Mucosa of gallbladder (tissue), 1 donor: ENCODE measurements around the gene CFAP97D1. TPM values are rescaled to one million over a fixed set of nuclear protein-coding genes. Genes with fewer than 3 reads are reported as not detected.
"Not testable (repeated sequence)": the region's sequence is repeated elsewhere in the genome, so short reads cannot be mapped to it uniquely, and the experiment has no call there.

Source experiments
- DNase-seq: peaks from one replicate; pipeline ENCODE4 v3.0.0-alpha.2; 2020; ENCODE audit warnings: low spot score
- total RNA-seq: library from RNA; stranded (reverse); gene quantifications from one replicate; pipeline ENCODE4 v1.2.1, GENCODE V29; 2021
- donor health status: DM: no; HTN: no; CAD: no.

The CFAP97D1 gene
- total RNA-seq, 1 donor from 2014 or later: not detected

GRCh38 chr17:43768382-43768781 is 11.9 kb upstream of the CFAP97D1 start:
- peak; percentile 71 for DNase-seq

DNA sequence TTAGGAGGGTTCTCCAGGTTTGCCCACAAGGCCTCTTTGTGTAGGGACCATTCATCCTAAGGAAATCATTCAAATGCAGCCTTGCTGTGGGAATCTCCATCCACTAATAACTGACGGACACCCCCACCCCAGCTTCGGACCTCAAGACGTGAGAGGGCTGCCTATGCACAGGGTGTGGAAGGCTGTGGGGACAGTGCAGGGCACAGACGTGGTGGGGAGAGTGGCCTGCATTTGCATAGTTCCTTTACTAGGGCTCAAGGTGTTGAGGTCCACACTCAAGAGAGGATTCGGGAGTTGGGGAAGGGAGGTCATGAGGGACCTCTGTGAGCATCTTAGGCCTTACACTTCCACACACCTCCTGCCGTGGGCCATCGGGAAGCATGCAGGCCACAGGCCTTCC is 11.3 kb upstream of the CFAP97D1 start:
- DNase-seq: no peak

GRCh38 chr17:43769426-43769825 is 10.8 kb upstream of the CFAP97D1 start:
- no peak for DNase-seq

- no peak for DNase-seq
These were observed 10.4 kb upstream of the CFAP97D1 start for GRCh38 chr17:43769859-43770258.

- no peak for DNase-seq
These were observed 9.3 kb upstream of the CFAP97D1 start for GRCh38 chr17:43770957-43771356.

DNA sequence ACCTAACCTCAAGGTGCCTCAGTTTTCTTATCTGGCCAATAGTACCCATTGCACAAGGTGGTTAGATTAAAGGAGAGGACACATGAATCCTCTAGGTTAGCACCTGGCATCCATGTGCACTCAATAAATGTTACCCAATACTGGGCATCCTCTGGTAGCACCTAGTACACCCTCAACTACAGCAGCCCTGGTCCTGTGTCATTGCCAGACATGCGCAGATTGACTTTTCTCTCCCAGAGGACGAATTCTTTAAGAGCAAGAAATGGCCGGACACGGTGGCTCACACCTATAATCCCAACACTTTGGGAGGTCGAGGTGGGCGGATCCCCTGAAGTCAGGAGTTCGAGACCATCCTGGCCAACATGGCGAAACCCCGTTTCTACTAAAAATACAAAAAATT is 8.8 kb upstream of the CFAP97D1 start:
- DNase-seq: peak; percentile 9

GRCh38 chr17:43772877-43773648 is 7.2 kb upstream of the CFAP97D1 start:
- peak; percentile 45 for DNase-seq

- DNase-seq: peak; percentile 9
These were observed 5.7 kb upstream of the CFAP97D1 start for GRCh38 chr17:43774304-43775250.

DNA sequence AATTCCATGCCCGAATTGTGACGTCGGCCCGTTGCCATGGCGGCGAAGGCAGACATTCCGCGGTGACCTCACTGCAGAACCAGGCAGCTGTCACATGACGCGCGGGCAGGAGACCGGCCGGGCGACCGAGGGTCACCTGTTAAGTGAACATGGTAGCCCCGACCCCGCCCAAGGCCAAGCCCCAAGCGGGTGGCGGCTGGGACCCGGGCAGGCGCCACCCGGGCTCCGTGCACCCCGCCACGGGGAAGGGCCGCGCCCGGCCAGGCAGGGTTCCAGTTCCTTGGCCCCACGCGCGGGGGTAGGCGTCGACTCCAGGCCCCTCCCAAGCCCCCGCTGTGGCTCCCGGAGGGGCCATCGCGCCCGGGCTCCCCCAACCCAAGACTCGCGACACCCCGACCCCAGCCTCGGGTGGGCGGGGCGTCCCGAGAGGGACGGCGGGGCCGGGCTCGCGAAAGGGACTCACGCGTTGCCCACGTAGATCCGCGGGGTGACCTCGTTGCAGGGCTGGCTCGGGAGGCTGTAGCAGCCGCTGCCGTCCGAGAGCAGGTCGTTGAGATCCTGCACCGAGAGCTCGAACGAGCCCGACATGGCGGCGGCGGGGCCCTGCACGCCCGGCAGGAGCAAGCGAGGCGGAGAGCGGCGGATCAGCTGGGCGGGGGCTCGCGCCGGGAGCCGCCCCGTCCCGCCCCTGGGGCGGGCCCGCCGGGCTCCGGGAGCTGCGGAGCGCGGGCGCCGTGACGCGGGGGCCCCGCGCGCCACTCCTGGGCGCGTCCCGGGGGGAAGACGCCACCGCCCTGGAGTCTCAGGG is 1.7 kb upstream of the CFAP97D1 start, which contains the start of gene DUSP3:
Gene DUSP3 (minus strand): TSS at position 641 of the 808 bp plus-strand sequence. CDS start 53 bp downstream, at position 588.
- DNase-seq: peak; percentile 97

- no peak for DNase-seq
These were observed 800 bp upstream of the CFAP97D1 start for GRCh38 chr17:43779145-43780125.

DNA sequence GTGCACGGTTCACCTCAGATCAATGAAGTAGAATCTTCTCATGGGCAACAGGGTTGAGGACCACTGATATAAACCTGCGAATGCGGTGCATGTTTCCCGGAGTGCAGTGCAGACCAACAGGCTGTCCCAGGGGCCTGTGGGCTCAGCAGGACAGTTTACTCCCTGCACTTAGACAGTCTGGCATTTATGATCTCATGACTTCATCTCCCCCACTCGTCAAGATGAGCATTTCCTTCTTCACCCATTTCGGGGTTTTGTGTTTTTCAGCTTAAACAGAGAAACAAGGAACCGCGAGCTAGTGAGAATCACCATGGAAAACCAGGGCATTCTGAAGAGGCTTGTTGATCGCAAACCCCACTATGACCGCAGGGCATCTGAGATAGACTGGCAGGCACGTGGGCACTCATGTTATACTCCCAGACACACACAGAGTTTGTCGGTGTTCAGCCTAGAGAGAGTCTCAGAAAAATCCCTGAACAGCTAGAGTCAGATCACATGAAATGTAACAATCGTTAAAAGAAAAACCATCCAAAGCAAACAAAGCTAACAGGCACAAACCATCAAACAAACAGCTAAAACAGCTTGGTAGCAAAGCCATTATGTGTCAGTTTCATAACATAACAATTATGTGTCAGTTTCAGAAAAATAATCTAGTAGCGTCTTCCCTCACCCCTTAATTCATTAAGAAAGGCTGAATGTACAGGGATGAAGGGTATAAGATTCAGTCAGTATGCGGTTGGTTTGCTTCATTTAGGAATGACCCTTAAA is 2.9 kb downstream of the CFAP97D1 start:
- DNase-seq: no peak

DNA sequence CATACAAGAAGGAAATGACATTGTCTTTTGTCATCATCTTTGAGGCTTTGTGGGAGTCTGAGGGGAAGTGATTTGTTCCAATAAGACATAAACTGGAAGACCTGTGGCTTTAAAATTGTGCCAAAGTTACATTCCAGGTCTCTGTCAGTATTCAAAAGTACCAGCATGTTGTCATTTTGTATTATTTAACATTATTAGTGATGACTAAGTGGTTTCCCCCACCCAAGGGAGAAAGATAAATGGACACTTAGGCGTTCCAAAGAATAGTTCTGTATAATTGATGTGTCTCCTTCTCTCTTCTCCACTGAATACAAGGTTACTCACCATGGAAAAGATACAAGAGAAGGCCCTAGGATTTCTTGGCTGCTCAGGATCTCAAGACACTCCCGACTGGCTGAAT is 3.8 kb downstream of the CFAP97D1 start:
- DNase-seq: no peak

DNA sequence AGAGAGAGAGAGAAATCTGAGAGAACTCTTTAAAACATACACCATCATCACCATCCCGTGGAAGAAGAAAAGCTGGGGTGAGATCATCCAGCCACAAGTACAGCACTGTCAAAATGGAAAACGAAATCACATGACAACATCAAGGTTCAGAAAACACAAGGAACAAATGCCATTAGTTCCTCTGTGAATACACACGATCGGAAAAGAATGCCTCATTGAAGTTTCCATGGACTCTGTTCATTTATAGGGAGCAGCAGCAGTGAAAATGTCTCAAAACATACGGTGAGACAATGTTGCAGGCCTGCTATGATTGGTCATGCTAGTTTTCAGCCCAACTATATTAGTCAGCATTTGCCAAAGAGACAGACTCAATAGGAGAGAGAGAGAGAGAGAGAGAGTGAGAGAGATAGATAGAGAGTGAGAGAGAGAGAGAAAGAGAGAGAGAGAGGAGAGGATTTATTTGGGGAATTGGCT is 4.4 kb downstream of the CFAP97D1 start:
- no peak for DNase-seq

DNA sequence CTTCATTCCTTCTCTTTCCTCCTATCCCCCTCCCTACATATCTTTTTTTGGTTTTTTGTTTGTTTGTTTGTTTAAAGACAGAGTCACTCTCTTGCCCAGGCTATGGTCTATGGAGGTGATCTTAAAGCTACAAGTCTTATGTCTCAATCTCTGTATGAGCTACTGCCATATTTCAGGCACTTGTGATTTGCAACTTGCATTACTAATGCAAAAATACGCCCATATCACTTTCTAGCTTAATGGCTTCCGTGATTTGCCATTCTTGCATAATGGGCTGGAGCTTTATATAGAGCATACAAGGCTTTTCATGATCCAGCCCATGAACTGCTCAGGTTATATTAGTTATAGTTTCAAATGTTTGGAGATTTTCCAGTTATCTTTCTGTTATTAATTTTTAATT is 7.5 kb downstream of the CFAP97D1 start:
- no peak for DNase-seq

- no peak for DNase-seq
These were observed 8.3 kb downstream of the CFAP97D1 start for GRCh38 chr17:43788540-43788939.

GRCh38 chr17:43789482-43789881 is 9.2 kb downstream of the CFAP97D1 start:
- DNase-seq: no peak

DNA sequence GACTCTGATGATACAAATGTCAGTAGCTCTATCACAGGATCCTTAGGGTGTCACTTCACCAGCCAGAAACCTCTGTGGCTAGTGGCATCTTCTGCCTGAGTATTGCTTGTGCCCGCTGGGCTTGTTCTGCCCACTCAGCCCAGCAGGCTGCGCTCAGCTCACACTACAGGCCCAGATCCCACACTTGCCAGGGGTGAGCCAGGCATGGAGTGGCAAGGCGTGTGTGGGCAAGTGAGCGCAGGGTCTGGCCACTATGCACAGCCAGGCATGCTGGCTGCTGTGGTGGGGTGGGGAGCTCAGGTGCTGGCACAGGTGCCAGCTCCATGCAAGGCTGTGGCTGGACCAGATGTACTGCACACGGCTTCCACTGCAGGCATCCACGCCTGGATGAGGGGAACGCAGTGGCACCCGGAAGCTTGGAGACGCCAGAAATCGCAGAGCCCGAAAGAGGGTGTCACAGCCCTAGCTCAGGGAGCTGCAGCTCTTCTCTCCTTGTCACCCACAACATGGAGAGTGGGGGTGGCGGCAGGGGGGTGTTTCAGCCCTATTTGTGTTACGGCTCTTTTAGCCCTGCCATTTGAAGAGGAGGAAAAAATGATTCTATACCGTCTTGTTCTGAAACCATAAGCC is 10.2 kb downstream of the CFAP97D1 start:
- no peak for DNase-seq

DNA sequence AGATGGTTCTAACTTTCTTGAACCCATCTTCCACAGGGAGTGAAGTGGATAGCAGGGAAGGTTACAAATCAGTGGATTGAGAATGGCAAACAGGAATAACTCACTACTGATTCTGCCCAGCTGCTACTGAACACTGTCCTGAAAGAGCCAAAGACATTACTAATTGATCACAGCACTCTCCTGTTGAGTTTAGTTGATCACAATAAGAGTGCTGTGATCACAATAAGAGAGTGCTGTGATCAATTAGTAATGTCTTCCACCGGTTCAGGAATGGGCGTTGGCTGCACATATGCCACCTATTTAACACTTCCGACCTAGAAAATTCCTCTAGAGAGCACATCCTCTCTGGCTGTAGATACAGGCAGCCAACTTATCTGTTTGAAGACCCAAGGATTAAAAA is 11.4 kb downstream of the CFAP97D1 start:
- no peak for DNase-seq

- DNase-seq: not testable (repeated sequence)
These were observed 12.4 kb downstream of the CFAP97D1 start for GRCh38 chr17:43792668-43793067.
